ENCODE data around the gene KANK2.

DNA sequence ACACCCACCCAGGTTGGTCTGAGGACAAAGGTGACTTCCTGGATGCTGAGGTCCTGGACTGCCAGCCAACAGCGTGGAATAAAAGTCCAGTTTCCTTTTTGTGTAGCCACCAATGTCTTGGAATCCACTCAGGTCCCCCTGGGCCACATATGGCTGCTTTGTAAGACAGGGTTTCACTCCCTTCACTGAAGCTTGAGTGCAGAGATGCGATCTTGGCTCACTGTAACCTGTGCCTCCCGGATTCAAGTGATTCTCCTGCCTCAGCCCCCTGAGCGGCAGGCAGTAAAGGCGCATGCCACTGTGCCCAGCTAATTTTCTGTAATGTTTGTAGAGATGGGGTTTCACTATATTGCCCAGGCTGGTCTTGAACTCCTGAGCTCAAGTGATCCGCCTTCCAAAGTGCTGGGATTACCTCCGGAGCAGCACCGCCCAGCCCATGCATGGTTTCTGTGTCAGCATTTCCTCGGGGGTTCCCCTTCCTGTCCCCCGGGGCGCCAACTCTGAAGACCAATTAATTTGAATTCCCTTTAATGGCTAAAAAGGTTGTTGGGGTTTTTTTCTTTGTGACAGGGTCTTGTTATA lies 17.5 kb downstream of the KANK2 start:
- TF ChIP-seq POLR2A (IDR thresholded peaks at IDR 0.05): no peak
- TF ChIP-seq, protein P1, sequence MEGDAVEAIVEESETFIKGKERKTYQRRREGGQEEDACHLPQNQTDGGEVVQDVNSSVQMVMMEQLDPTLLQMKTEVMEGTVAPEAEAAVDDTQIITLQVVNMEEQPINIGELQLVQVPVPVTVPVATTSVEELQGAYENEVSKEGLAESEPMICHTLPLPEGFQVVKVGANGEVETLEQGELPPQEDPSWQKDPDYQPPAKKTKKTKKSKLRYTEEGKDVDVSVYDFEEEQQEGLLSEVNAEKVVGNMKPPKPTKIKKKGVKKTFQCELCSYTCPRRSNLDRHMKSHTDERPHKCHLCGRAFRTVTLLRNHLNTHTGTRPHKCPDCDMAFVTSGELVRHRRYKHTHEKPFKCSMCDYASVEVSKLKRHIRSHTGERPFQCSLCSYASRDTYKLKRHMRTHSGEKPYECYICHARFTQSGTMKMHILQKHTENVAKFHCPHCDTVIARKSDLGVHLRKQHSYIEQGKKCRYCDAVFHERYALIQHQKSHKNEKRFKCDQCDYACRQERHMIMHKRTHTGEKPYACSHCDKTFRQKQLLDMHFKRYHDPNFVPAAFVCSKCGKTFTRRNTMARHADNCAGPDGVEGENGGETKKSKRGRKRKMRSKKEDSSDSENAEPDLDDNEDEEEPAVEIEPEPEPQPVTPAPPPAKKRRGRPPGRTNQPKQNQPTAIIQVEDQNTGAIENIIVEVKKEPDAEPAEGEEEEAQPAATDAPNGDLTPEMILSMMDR (IDR thresholded peaks at IDR 0.05): no peak

All from right lobe of liver (tissue), 4 donors.